Common myeloid progenitor, CD34-positive (primary cell): Measurements from ENCODE around the gene PRRG4.

ENCODE experiments used
- CTCF ChIA-PET: fragments of 350-600 bp; sonication (Branson Sonifier 250); formaldehyde crosslinking; loops from one replicate; lab custom pipeline; 2021; ENCODE audit warnings: antibody characterized with exemption; lab: Charles Lee
- POLR2A ChIA-PET: fragments of 350-600 bp; sonication (Branson Sonifier 250); formaldehyde crosslinking; loops from one replicate; lab custom pipeline; 2021; ENCODE audit warnings: antibody characterized with exemption; lab: Charles Lee
- DNase-seq, 3 donors: peaks; one replicate each; pipeline versions ENCODE4 v3.0.0 to v3.0.0-alpha.2; 2013
- H3K27ac ChIP-seq, 2 experiments: 1 replicate in 1 of 2; 2 replicates in 1 of 2; pipeline ENCODE4 v1.7.0; 2013; ENCODE audit warnings: inconsistent platforms in 2 of 2, low read length in 2 of 2, mild to moderate bottlenecking in 2 of 2, low read depth in 1 of 2, moderate library complexity in 1 of 2; ENCODE audit not compliant: severe bottlenecking in 2 of 2, insufficient read depth in 1 of 2, poor library complexity in 1 of 2
- H3K27me3 ChIP-seq, 5 experiments: replicated peaks in 2 of 5; 1 replicate in 3 of 5; 2 replicates in 2 of 5; pipeline versions ENCODE4 v1.6.1 to v1.7.0; 2013; ENCODE audit warnings: low read length in 4 of 5, mild to moderate bottlenecking in 2 of 5, moderate library complexity in 2 of 5, inconsistent platforms in 1 of 5; ENCODE audit not compliant: insufficient read depth in 5 of 5, control insufficient read depth in 4 of 5
- H3K36me3 ChIP-seq, 4 experiments: 1 replicate in 2 of 4; 2 replicates in 2 of 4; pipeline versions ENCODE4 v1.6.1 to v1.7.0; 2013; ENCODE audit warnings: low read length in 3 of 4, control low read depth in 1 of 4, mild to moderate bottlenecking in 1 of 4; ENCODE audit not compliant: control insufficient read depth in 4 of 4, insufficient read depth in 4 of 4
- H3K4me1 ChIP-seq, 4 experiments: 1 replicate in 3 of 4; 2 replicates in 1 of 4; pipeline versions ENCODE4 v1.6.1 to v1.7.1; 2013; ENCODE audit warnings: low read length in 3 of 4, mild to moderate bottlenecking in 3 of 4, control low read depth in 1 of 4, inconsistent platforms in 1 of 4, moderate library complexity in 1 of 4; ENCODE audit not compliant: control insufficient read depth in 4 of 4, insufficient read depth in 4 of 4; ENCODE audit errors: control extremely low read depth in 1 of 4
- H3K4me3 ChIP-seq, 7 experiments: 1 replicate in 4 of 7; 2 replicates in 3 of 7; pipeline versions ENCODE4 v1.5.1 to v1.7.0; 2013; ENCODE audit warnings: mild to moderate bottlenecking in 7 of 7, low read length in 6 of 7, moderate library complexity in 6 of 7, inconsistent platforms in 2 of 7, low read depth in 2 of 7, control low read depth in 1 of 7; ENCODE audit not compliant: insufficient read depth in 4 of 7, control insufficient read depth in 1 of 7; ENCODE audit errors: extremely low read depth in 1 of 7
- H3K9me3 ChIP-seq, 5 experiments: 1 replicate in 4 of 5; 2 replicates in 1 of 5; pipeline versions ENCODE4 v1.6.1 to v1.7.1; 2013; ENCODE audit warnings: low read length in 4 of 5, mild to moderate bottlenecking in 2 of 5, inconsistent platforms in 1 of 5, low read depth in 1 of 5, moderate library complexity in 1 of 5; ENCODE audit not compliant: control insufficient read depth in 4 of 5, insufficient read depth in 2 of 5; ENCODE audit errors: control extremely low read depth in 1 of 5
- WGBS: methylation state at CpG from one replicate; pipeline ENCODE4 v1.1.5; 2013; ENCODE audit not compliant: insufficient coverage; 5-methylcytosine and 5-hydroxymethylcytosine counted together

PRRG4 gene

GRCh38 chr11:32827276-32827675 lies 2.5 kb upstream of the PRRG4 start:
- POLR2A ChIA-PET = no interaction called here
- DNase-seq = no peak
- no peak overlapping the region for H3K4me3 ChIP-seq
- no CpG with 5 or more reads among the region's 1 CpG for WGBS
- H3K4me1 ChIP-seq = peaks cover 6 to 17% (median 12%) of the 10 kb centered on the region in 4 experiments
- H3K36me3 ChIP-seq = peaks cover 0 to 2% (median 0%) of the 10 kb centered on the region in 4 experiments
- no peak overlapping the region for H3K27ac ChIP-seq
- H3K27me3 ChIP-seq = no peaks in the 10 kb centered on the region
- H3K9me3 ChIP-seq = no peaks in the 10 kb centered on the region
- CTCF ChIA-PET = no interaction called here

GRCh38 chr11:32829157-32829679 lies 509 bp upstream of the PRRG4 start:
- WGBS = 3% methylated on average over 9 of the region's 12 CpGs
- no peaks in the 10 kb centered on the region for H3K27me3 ChIP-seq
- POLR2A ChIA-PET = interaction anchor here (0.6 kb wide), 1 partner anchor 86 kb away, joined by 3 read pairs; no protein-coding TSS in a partner anchor
- H3K9me3 ChIP-seq = no peaks in the 10 kb centered on the region
- peak overlapping the region; percentile 40 to 81 for H3K27ac ChIP-seq
- peak overlapping the region; percentile 75 to 99 (median 91) for H3K4me3 ChIP-seq
- H3K4me1 ChIP-seq = peaks cover 6 to 17% (median 12%) of the 10 kb centered on the region in 4 experiments
- H3K36me3 ChIP-seq = peaks cover 0 to 3% (median 0%) of the 10 kb centered on the region in 4 experiments
- CTCF ChIA-PET = interaction anchor here (0.6 to 0.9 kb wide), 2 partner anchors 10 to 505 kb away, joined by 3 read pairs; no protein-coding TSS in a partner anchor
- DNase-seq = peak; percentile 44 to 75 (median 65)

- Histone ChIP-seq H3K27ac (no peak overlapping the region), H3K9me3 (no peaks in the 10 kb centered on the region), H3K27me3 (no peaks in the 10 kb centered on the region), H3K4me1 (peaks cover 6 to 17% (median 12%) of the 10 kb centered on the region in 4 experiments), H3K4me3 (peak overlapping the region; percentile 75 to 99 (median 91)), H3K36me3 (peaks cover 0 to 3% (median 2%) of the 10 kb centered on the region in 4 experiments)
- ChIA-PET POLR2A (no interaction called here), CTCF (interaction anchor here (1.5 kb wide), 1 partner anchor 17 kb away, joined by 4 read pairs; no protein-coding TSS in a partner anchor)
- WGBS = 0% methylated on average over 1 of the region's 6 CpGs
- DNase-seq = peak; percentile 28 to 71 (median 68)
Observed at GRCh38 chr11:32830413-32830738, 649 bp downstream of the PRRG4 start.

- POLR2A ChIA-PET = no interaction called here
- Histone ChIP-seq H3K36me3 (peaks cover 0 to 3% (median 2%) of the 10 kb centered on the region in 4 experiments), H3K4me1 (peaks cover 6 to 17% (median 12%) of the 10 kb centered on the region in 4 experiments), H3K9me3 (no peaks in the 10 kb centered on the region), H3K27ac (no peak overlapping the region), H3K4me3 (peak overlapping the region in 5 of 7 experiments; percentile 83 to 99 (median 95)), H3K27me3 (no peaks in the 10 kb centered on the region)
- CTCF ChIA-PET = interaction anchor here (1.3 to 1.5 kb wide), 3 partner anchors 16 to 63 kb away, joined by 3 to 4 read pairs (median 4); no protein-coding TSS in a partner anchor
- no CpG with 5 or more reads among the region's 9 CpGs for WGBS
- no peak for DNase-seq
Observed at GRCh38 chr11:32830796-32831195, 1.1 kb downstream of the PRRG4 start.

GRCh38 chr11:32831221-32831620 lies 1.5 kb downstream of the PRRG4 start:
- H3K36me3 ChIP-seq = peaks cover 0 to 3% (median 2%) of the 10 kb centered on the region in 4 experiments
- peaks cover 6 to 17% (median 12%) of the 10 kb centered on the region in 4 experiments for H3K4me1 ChIP-seq
- H3K27ac ChIP-seq = no peak overlapping the region
- CTCF ChIA-PET = interaction anchor here (1.3 to 1.5 kb wide), 3 partner anchors 16 to 62 kb away, joined by 3 to 4 read pairs (median 4); no protein-coding TSS in a partner anchor
- POLR2A ChIA-PET = no interaction called here
- H3K9me3 ChIP-seq = no peaks in the 10 kb centered on the region
- 100% methylated on average over 1 of the region's 3 CpGs for WGBS
- no peaks in the 10 kb centered on the region for H3K27me3 ChIP-seq
- DNase-seq = no peak
- no peak overlapping the region for H3K4me3 ChIP-seq

GRCh38 chr11:32833921-32834320 lies 4.2 kb downstream of the PRRG4 start:
- Histone ChIP-seq H3K36me3 (peaks cover 0 to 3% (median 2%) of the 10 kb centered on the region in 4 experiments), H3K9me3 (no peaks in the 10 kb centered on the region), H3K4me3 (no peak overlapping the region), H3K27ac (no peak overlapping the region), H3K4me1 (peaks cover 6 to 15% (median 10%) of the 10 kb centered on the region in 4 experiments), H3K27me3 (no peaks in the 10 kb centered on the region)
- POLR2A ChIA-PET = no interaction called here
- DNase-seq = no peak
- WGBS = 89% methylated on average over 1 of the region's 1 CpG
- CTCF ChIA-PET = interaction anchor here (0.5 to 1.1 kb wide), 3 partner anchors 11 to 49 kb away, joined by 3 to 4 read pairs (median 3); no protein-coding TSS in a partner anchor

GRCh38 chr11:32836946-32837345 lies 7.2 kb downstream of the PRRG4 start:
- WGBS = 100% methylated on average over 1 of the region's 2 CpGs
- ChIA-PET POLR2A (no interaction called here), CTCF (no interaction called here)
- no peak for DNase-seq
- Histone ChIP-seq H3K27me3 (no peaks in the 10 kb centered on the region), H3K27ac (no peak overlapping the region), H3K9me3 (no peaks in the 10 kb centered on the region), H3K36me3 (peaks cover 0 to 5% (median 2%) of the 10 kb centered on the region in 4 experiments), H3K4me3 (no peak overlapping the region), H3K4me1 (no peaks in the 10 kb centered on the region)
